ENCODE data around the gene FBXW11. TPM values are rescaled to one million over a fixed set of nuclear protein-coding genes. Genes with fewer than 3 reads are reported as not detected.
"Not testable (repeated sequence)": the region's sequence is repeated elsewhere in the genome, so short reads cannot be mapped to it uniquely, and the experiment has no call there.

The FBXW11 gene
- total and polyA plus RNA-seq, 8 donors = 47.6 to 56.9 (median 54.4) TPM

- no peak overlapping the region for H3K4me3 ChIP-seq
- H3K4me1 ChIP-seq = peaks cover 0 to 18% of the 10 kb centered on the region in 2 donors
- peaks cover 0 to 4% of the 10 kb centered on the region in 2 donors for H3K9me3 ChIP-seq
- DNase-seq = no peak
- no peak overlapping the region for H3K27ac ChIP-seq
- no peak for TF ChIP-seq CTCF (IDR thresholded peaks at IDR 0.05)
- no peak for ATAC-seq
- H3K36me3 ChIP-seq = no peaks in the 10 kb centered on the region
- no peaks in the 10 kb centered on the region for H3K27me3 ChIP-seq
- intact Hi-C loops (cut with DNase I) = no loop called here
These were observed 85.6 kb downstream of the FBXW11 start for GRCh38 chr5:171920765-171921391.

- H3K36me3 ChIP-seq, H3K27me3 ChIP-seq, H3K9me3 ChIP-seq, DNase-seq, H3K4me3 ChIP-seq, ATAC-seq, H3K27ac ChIP-seq: not testable (repeated sequence)
- peaks cover 0 to 31% of the 10 kb centered on the region in 2 donors for H3K4me1 ChIP-seq
- intact Hi-C loops (cut with DNase I) = loop anchor here in 1 of 2 donors (10.0 kb wide), 1 partner anchor 129 kb away; no protein-coding TSS in a partner anchor
These were observed 90.7 kb downstream of the FBXW11 start for GRCh38 chr5:171915700-171916099.

DNA sequence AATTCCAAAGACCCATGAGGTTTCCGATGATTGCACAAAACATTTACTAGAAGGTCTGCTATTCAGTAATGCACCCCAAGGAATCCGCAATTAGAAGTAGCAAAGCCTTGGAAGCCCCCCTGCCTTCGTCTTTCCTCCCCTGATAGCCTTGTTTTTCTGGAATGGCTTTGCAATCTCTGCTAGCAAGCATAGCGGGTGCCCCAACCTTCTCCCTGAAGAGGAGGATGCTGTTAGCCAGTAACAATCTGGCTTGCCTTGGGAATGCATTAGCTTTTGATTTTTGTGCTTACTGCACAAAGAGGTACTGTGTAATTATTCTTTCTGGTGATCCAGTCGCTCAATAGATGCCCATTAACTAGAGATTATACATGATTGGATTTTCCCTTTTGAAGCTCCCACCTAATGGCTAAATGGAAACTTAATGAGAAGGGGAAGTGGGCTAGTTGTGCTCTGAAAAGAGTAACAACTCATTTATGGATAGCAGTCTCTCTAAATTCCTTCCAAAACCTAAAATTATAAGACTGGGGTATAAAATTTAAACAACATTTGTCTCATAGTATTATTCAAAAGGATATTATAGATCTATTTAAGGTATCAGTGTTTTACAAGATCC lies 91.6 kb downstream of the FBXW11 start:
- H3K9me3 ChIP-seq = no peaks in the 10 kb centered on the region
- no peak overlapping the region for H3K27ac ChIP-seq
- intact Hi-C loops (cut with DNase I) = loop anchor here in 1 of 2 donors (10.0 kb wide), 1 partner anchor 130 kb away; no protein-coding TSS in a partner anchor
- TF ChIP-seq CTCF (IDR thresholded peaks at IDR 0.05) = no peak
- H3K4me1 ChIP-seq = peaks cover 0 to 31% of the 10 kb centered on the region in 2 donors
- no peak for ATAC-seq
- no peak for DNase-seq
- no peaks in the 10 kb centered on the region for H3K27me3 ChIP-seq
- no peak overlapping the region for H3K4me3 ChIP-seq
- H3K36me3 ChIP-seq = peaks cover 0 to 6% of the 10 kb centered on the region in 2 donors

- Histone ChIP-seq H3K4me3 (no peak overlapping the region), H3K36me3 (peaks cover 0 to 13% of the 10 kb centered on the region in 2 donors), H3K4me1 (peaks cover 0 to 29% of the 10 kb centered on the region in 2 donors), H3K27me3 (no peaks in the 10 kb centered on the region), H3K9me3 (no peaks in the 10 kb centered on the region), H3K27ac (no peak overlapping the region)
- intact Hi-C loops (cut with DNase I) = loop anchor here in 1 of 2 donors (10.0 kb wide), 1 partner anchor 131 kb away; no protein-coding TSS in a partner anchor
- ATAC-seq (no peak), DNase-seq (no peak)
- no peak for TF ChIP-seq CTCF (IDR thresholded peaks at IDR 0.05)
These were observed 92.5 kb downstream of the FBXW11 start for GRCh38 chr5:171913987-171914273.

DNA sequence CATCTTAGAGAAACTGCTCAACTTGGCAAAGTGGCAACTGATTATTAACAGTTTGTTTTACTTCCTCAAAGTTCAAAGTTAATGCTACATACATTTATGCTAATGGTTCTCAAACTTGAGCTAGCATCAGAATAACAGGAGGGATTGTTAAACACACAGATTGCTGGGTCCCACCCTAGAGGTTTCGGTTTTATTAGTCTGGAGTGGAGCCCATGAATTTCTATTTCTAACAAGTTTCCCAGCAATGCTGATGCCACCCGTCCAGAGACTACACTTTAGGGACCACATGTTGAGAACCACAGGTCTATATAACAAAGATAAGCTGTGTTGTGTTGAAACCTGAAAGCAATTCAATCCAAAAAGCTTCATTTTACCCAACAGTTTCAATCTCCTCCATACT lies 95.3 kb downstream of the FBXW11 start:
- no peak for ATAC-seq
- TF ChIP-seq CTCF (IDR thresholded peaks at IDR 0.05) = no peak
- peaks cover 0 to 13% of the 10 kb centered on the region in 2 donors for H3K36me3 ChIP-seq
- no peak for DNase-seq
- peaks cover 0 to 29% of the 10 kb centered on the region in 2 donors for H3K4me1 ChIP-seq
- no peak overlapping the region for H3K27ac ChIP-seq
- no peaks in the 10 kb centered on the region for H3K27me3 ChIP-seq
- intact Hi-C loops (cut with DNase I) = loop anchor here in 1 of 2 donors (10.0 kb wide), 1 partner anchor 134 kb away; no protein-coding TSS in a partner anchor
- H3K4me3 ChIP-seq = no peak overlapping the region
- no peaks in the 10 kb centered on the region for H3K9me3 ChIP-seq

Measured in left lung (tissue), 10 donors.